OCI-LY7 (cell line): Measurements from ENCODE around the gene GPSM1. TPM values are rescaled to one million over a fixed set of nuclear protein-coding genes. Genes with fewer than 3 reads are reported as not detected.

ENCODE experiments used
- BruUV-seq: library from RNA; stranded (reverse); fragments of 400-500 nt; replicated peaks from 2 replicates; lab custom pipeline; 2021; lab: Mats Ljungman, UMichigan
- CTCF ChIA-PET: fragments of 300-600 bp; sonication (Branson Sonifier 250); formaldehyde crosslinking; loops from one replicate; lab custom pipeline; 2022; ENCODE audit warnings: antibody characterized with exemption; ENCODE audit not compliant: unreplicated experiment; lab: Charles Lee
- POLR2A ChIA-PET: fragments of 300-600 bp; sonication (Branson Sonifier 250); formaldehyde crosslinking; loops from one replicate; lab custom pipeline; 2022; ENCODE audit warnings: antibody characterized with exemption; lab: Charles Lee
- DNase-seq: peaks from one replicate; pipeline ENCODE4 v3.0.0-alpha.2; 2015; ENCODE audit warnings: low spot score
- H2AFZ ChIP-seq: fragments of 200-600 bp; sonication (generic), shearing (Covaris generic); 2 replicates; pipeline ENCODE4 v1.6.1; 2014; ENCODE audit warnings: mild to moderate bottlenecking, antibody characterized with exemption, low read length, moderate library complexity
- H3K27ac ChIP-seq: fragments of 200-600 bp; sonication (generic); 2 replicates; pipeline ENCODE4 v1.5.1; 2014; ENCODE audit warnings: mixed run types, low read depth, mild to moderate bottlenecking, moderate library complexity, low read length, inconsistent platforms; ENCODE audit not compliant: poor library complexity, severe bottlenecking
- H3K36me3 ChIP-seq: fragments of 200-600 bp; sonication (generic); 2 replicates; pipeline ENCODE4 v1.6.1; 2014; ENCODE audit warnings: mild to moderate bottlenecking, antibody characterized with exemption, low read length, moderate library complexity, mixed read lengths; ENCODE audit not compliant: insufficient read depth
- H3K4me1 ChIP-seq: fragments of 200-600 bp; sonication (generic); 2 replicates; pipeline ENCODE4 v1.5.1; 2014; ENCODE audit warnings: mild to moderate bottlenecking, low read length; ENCODE audit not compliant: insufficient read depth, poor library complexity, severe bottlenecking
- H3K4me2 ChIP-seq: fragments of 200-600 bp; sonication (generic); 2 replicates; pipeline ENCODE4 v1.6.1; 2014; ENCODE audit warnings: mild to moderate bottlenecking, low read length
- H3K4me3 ChIP-seq: fragments of 200-600 bp; sonication (generic); 2 replicates; pipeline ENCODE4 v1.5.1; 2014; ENCODE audit warnings: mild to moderate bottlenecking, low read depth, low read length; ENCODE audit not compliant: poor library complexity, severe bottlenecking
- H3K79me2 ChIP-seq: fragments of 200-600 bp; sonication (generic); 2 replicates; pipeline ENCODE4 v1.6.1; 2016; ENCODE audit warnings: low read depth, mild to moderate bottlenecking, low read length, moderate library complexity, mixed read lengths; ENCODE audit not compliant: insufficient read depth
- H3K9me2 ChIP-seq: fragments of 200-600 bp; sonication (generic); 2 replicates; pipeline ENCODE4 v1.6.1; 2016; ENCODE audit warnings: mild to moderate bottlenecking, low read length, mixed read lengths; ENCODE audit not compliant: insufficient read depth
- H3K9me3 ChIP-seq: fragments of 200-600 bp; sonication (generic); 2 replicates; pipeline ENCODE4 v1.6.1; 2014; ENCODE audit warnings: mild to moderate bottlenecking, mixed run types, low read length, mixed read lengths
- H4K20me1 ChIP-seq: fragments of 200-600 bp; sonication (generic); 2 replicates; pipeline ENCODE4 v1.6.1; 2014; ENCODE audit warnings: mild to moderate bottlenecking, antibody characterized with exemption, low read length, moderate library complexity, mixed read lengths; ENCODE audit not compliant: insufficient read depth
- EZH2phosphoT487 ChIP-seq: fragments of 200-600 bp; sonication (generic); IDR thresholded peaks from 2 replicates; pipeline ENCODE4 v1.6.1; 2018; ENCODE audit warnings: low read depth, borderline replicate concordance, mild to moderate bottlenecking, mixed run types, antibody characterized with exemption, low read length, moderate library complexity, mixed read lengths
- intact Hi-C: fragments of 100-400 bp; cut with micrococcal nuclease; formaldehyde crosslinking; loops from one replicate; pipeline ENCODE4 v1.10.0; 2022; ENCODE audit not compliant: unreplicated experiment
- total RNA-seq, 2 experiments: library from RNA; depleted of rRNA in 1 of 2; stranded (reverse); fragments of >200 nt in 1 of 2; shearing (Covaris generic) in 1 of 2; gene quantifications; 2 replicates each; pipeline ENCODE4 v1.2.3, GENCODE V29; 2014 to 2022
- TF ChIP-seq, protein P1 (sequence below): fragments of 200-600 bp; sonication (generic); conservative IDR thresholded peaks from 2 replicates; pipeline ENCODE4 v1.5.1; 2014; ENCODE audit warnings: mild to moderate bottlenecking, antibody characterized with exemption, low read length, moderate library complexity, mixed read lengths

Gene GPSM1
- total RNA-seq, 2 experiments from 2014 or later, result not detected

GRCh38 chr9:136331030-136331429 is 3.7 kb downstream of the GPSM1 start:
- H3K4me3 ChIP-seq, result no peak overlapping the region
- H3K4me1 ChIP-seq, result no peaks in the 10 kb centered on the region
- TF ChIP-seq, protein P1, sequence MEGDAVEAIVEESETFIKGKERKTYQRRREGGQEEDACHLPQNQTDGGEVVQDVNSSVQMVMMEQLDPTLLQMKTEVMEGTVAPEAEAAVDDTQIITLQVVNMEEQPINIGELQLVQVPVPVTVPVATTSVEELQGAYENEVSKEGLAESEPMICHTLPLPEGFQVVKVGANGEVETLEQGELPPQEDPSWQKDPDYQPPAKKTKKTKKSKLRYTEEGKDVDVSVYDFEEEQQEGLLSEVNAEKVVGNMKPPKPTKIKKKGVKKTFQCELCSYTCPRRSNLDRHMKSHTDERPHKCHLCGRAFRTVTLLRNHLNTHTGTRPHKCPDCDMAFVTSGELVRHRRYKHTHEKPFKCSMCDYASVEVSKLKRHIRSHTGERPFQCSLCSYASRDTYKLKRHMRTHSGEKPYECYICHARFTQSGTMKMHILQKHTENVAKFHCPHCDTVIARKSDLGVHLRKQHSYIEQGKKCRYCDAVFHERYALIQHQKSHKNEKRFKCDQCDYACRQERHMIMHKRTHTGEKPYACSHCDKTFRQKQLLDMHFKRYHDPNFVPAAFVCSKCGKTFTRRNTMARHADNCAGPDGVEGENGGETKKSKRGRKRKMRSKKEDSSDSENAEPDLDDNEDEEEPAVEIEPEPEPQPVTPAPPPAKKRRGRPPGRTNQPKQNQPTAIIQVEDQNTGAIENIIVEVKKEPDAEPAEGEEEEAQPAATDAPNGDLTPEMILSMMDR, result no peak
- no peak for TF ChIP-seq EZH2phosphoT487
- CTCF ChIA-PET, result no interaction called here
- H3K4me2 ChIP-seq, result no peak overlapping the region
- no peak for DNase-seq
- H3K9me2 ChIP-seq, result no peaks in the 10 kb centered on the region
- H4K20me1 ChIP-seq, result no peaks in the 10 kb centered on the region
- H3K27ac ChIP-seq, result no peak overlapping the region
- intact Hi-C loops, result no loop called here
- POLR2A ChIA-PET, result no interaction called here
- no peak overlapping the region for H2AFZ ChIP-seq
- no TSS peak for BruUV-seq
- H3K36me3 ChIP-seq, result no peaks in the 10 kb centered on the region
- no peaks in the 10 kb centered on the region for H3K79me2 ChIP-seq
- H3K9me3 ChIP-seq, result no peaks in the 10 kb centered on the region

- Histone ChIP-seq H3K36me3 (no peaks in the 10 kb centered on the region), H3K4me2 (no peak overlapping the region), H2AFZ (no peak overlapping the region), H3K4me3 (no peak overlapping the region), H3K9me2 (no peaks in the 10 kb centered on the region), H3K9me3 (no peaks in the 10 kb centered on the region), H3K79me2 (no peaks in the 10 kb centered on the region), H4K20me1 (no peaks in the 10 kb centered on the region), H3K4me1 (no peaks in the 10 kb centered on the region), H3K27ac (no peak overlapping the region)
- TF ChIP-seq EZH2phosphoT487, result no peak
- no peak for DNase-seq
- CTCF ChIA-PET, result no interaction called here
- BruUV-seq, result no TSS peak
- POLR2A ChIA-PET, result no interaction called here
- intact Hi-C loops, result no loop called here
Measured at GRCh38 chr9:136331556-136332481, 4.5 kb downstream of the GPSM1 start.

- Histone ChIP-seq H3K4me1 (no peaks in the 10 kb centered on the region), H3K79me2 (no peaks in the 10 kb centered on the region), H4K20me1 (no peaks in the 10 kb centered on the region), H2AFZ (no peak overlapping the region), H3K9me3 (no peaks in the 10 kb centered on the region), H3K27ac (no peak overlapping the region), H3K36me3 (no peaks in the 10 kb centered on the region), H3K9me2 (no peaks in the 10 kb centered on the region), H3K4me2 (no peak overlapping the region), H3K4me3 (no peak overlapping the region)
- ChIA-PET POLR2A (no interaction called here), CTCF (no interaction called here)
- TF ChIP-seq, protein P1, result no peak
- TF ChIP-seq EZH2phosphoT487, result no peak
- intact Hi-C loops, result no loop called here
- BruUV-seq, result no TSS peak
- no peak for DNase-seq
Measured at GRCh38 chr9:136332482-136332983, 5.2 kb downstream of the GPSM1 start.
